ENCODE measurements around the gene TRIM33. TPM values are rescaled to one million over a fixed set of nuclear protein-coding genes. Genes with fewer than 3 reads are reported as not detected.

TRIM33 gene
- total RNA-seq, 1 experiment from 2014 or later: 53.8 TPM

DNA sequence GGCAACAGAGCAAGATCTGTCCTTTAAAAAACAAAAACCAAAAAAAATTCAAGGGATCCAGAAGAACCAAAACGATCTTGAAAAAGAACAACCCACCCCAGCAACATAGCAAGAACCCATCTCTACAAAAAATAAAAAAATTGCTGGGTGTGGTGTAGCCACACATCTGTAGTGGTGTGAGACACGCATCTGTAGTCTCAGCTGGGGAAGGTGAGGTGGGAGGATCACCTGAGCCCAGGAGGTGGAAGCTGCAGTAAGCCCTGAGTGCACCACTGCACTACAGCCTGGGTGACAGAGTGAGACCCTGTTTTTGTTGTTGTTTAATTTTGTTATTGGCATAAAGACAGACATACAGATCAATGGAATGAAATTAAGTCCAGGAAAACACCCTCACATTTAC, 22.3 kb downstream of the TRIM33 start:
- Histone ChIP-seq H2BK12ac (ENCODE audit: insufficient read length, low read depth, low read length) (no peak overlapping the region), H2BK120ac (ENCODE audit: low read depth, low read length, poor library complexity, severe bottlenecking) (no peak overlapping the region), H3K79me2 (ENCODE audit: insufficient read depth, low read length) (peaks cover 22% of the 10 kb centered on the region; the same call in 1 of the 2 replicates), H3K27ac (ENCODE audit: insufficient read length, low read depth, low read length) (no peak overlapping the region), H3T11ph (ENCODE audit: low read length) (no peak overlapping the region), H3K27me3 (ENCODE audit: insufficient read depth, low read length) (no peaks in the 10 kb centered on the region), H3K56ac (ENCODE audit: insufficient read length, low read depth, low read length) (no peak overlapping the region), H2BK15ac (ENCODE audit: low read depth, low read length) (no peak overlapping the region), H3K79me1 (ENCODE audit: insufficient read depth, low read depth, low read length, poor library complexity, severe bottlenecking) (no peaks in the 10 kb centered on the region), H3K23ac (ENCODE audit: insufficient read length, low read depth, low read length) (no peak overlapping the region), H3K23me2 (ENCODE audit: insufficient read length, low read depth, low read length, poor library complexity, severe bottlenecking) (no peaks in the 10 kb centered on the region), H3K4ac (ENCODE audit: low read depth, low read length) (no peak overlapping the region), H3K18ac (ENCODE audit: insufficient read length, low read depth, low read length) (no peak overlapping the region), H3K9ac (ENCODE audit: extremely low read depth, insufficient read length, low read length) (no peak overlapping the region), H4K20me1 (ENCODE audit: control insufficient read depth, insufficient read depth, insufficient read length) (no peaks in the 10 kb centered on the region), H2BK5ac (ENCODE audit: insufficient read length, low read length) (no peak overlapping the region), H2AFZ (ENCODE audit: low read length) (no peak overlapping the region), H3K14ac (ENCODE audit: insufficient read depth, low read length) (no peak overlapping the region), H3K4me1 (ENCODE audit: insufficient read depth, low read length) (no peaks in the 10 kb centered on the region), H3K9me3 (ENCODE audit: control insufficient read depth, low read depth, low read length) (no peaks in the 10 kb centered on the region), H2BK20ac (ENCODE audit: low read depth, low read length, poor library complexity, severe bottlenecking) (no peak overlapping the region), H3K4me2 (ENCODE audit: insufficient read depth, insufficient read length, low read length) (no peak overlapping the region), H4K8ac (replicated peaks; ENCODE audit: insufficient read length, low read depth, low read length) (no peak overlapping the region), H2AK5ac (ENCODE audit: insufficient read length, low read length) (no peak overlapping the region), H4K5ac (ENCODE audit: insufficient read length, low read depth, low read length) (no peak overlapping the region), H4K91ac (ENCODE audit: insufficient read length, low read depth, low read length) (no peak overlapping the region)
- TF ChIP-seq CTCF (conservative IDR thresholded peaks at IDR 0.05): no peak
- no peak for DNase-seq
- no peaks in the 10 kb centered on the region for H3K27me3 Mint-ChIP-seq (ENCODE audit: low read depth)
- H3K9me3 Mint-ChIP-seq: peaks cover 2 to 4% of the 10 kb centered on the region in 2 experiments; a peak in 3 of 5 replicates
- peak overlapping the region in 1 of 3 experiments; percentile 36; a peak in 2 of 7 replicates for H3K27ac Mint-ChIP-seq
- peaks cover 12 to 18% of the 10 kb centered on the region in 2 experiments; a peak in 3 of 4 replicates for H3K4me1 Mint-ChIP-seq
- no peak overlapping the region for H3K4me3 Mint-ChIP-seq
- H3K36me3 Mint-ChIP-seq (ENCODE audit: insufficient read depth in 1 of 3, low read depth in 3 of 3): peaks cover 11 to 12% (median 12%) of the 10 kb centered on the region in 3 experiments
- WGBS (ENCODE audit: extremely low coverage, insufficient read length, low lambda C conversion rate): no CpG with 5 or more reads among the region's 2 CpGs

Measured in H9 (cell line).